Dedifferentiated amniotic fluid mesenchymal stem cell (primary cell): ENCODE results near the gene TMEM37.

Experiments
- DNase-seq: peaks from one replicate; pipeline ENCODE4 v3.0.0-alpha.2; 2016; ENCODE audit errors: extremely low spot score

TMEM37 gene

GRCh38 chr2:119419065-119419464 is 12.6 kb upstream of the TMEM37 start:
- no peak for DNase-seq

DNA sequence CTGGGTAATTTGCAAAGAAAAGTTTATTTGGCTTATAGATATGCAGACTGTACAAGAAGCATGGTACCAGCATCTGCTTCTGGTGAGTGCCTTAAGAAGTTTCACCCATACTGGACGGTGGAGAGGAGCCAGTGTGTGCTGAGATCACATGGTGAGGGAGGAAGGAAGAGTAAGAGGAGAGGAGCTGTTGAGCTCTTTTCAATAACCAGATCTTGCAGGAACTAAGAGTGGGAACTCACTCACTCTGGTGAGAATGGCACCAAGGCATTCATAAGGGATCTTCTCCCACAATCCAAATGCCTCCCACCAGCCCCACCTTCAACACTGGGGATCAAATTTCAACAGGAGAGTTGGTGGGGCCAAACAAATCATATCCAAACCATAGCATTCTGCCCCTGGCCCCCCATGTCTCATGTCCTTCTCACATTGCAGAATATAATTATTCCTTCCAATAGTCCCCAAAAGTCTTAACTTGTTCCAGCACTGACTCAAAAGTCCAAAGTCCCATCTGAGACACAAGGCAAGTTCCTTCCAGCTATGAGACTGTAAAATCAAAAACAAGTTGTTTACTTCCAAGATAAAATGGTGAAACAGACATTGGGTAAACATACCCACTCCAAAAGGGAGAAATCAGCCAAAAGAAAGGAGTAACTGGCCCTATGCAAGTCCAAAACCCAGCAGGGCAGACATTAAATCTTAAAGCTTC is 11.7 kb upstream of the TMEM37 start:
- DNase-seq: no peak

DNA sequence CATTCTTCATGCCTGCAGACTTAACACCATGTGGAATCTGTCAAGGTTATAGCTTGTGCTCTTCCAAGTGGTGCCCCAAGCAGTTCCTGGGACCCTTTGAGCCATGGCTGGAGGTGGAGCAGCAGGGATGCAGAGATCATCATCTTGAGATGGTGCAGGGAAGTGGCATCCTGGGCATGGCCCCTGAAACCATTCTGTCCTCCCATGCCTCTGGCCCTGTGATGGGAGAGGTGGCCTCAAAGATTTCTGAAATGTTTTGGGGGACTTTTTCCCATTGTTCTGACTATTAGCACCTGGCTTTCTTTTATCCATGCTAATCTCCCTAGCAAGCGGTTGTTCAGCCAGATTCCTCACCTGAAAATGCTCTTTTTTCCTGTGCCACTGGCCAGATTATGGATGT is 10.3 kb upstream of the TMEM37 start:
- DNase-seq: no peak

DNA sequence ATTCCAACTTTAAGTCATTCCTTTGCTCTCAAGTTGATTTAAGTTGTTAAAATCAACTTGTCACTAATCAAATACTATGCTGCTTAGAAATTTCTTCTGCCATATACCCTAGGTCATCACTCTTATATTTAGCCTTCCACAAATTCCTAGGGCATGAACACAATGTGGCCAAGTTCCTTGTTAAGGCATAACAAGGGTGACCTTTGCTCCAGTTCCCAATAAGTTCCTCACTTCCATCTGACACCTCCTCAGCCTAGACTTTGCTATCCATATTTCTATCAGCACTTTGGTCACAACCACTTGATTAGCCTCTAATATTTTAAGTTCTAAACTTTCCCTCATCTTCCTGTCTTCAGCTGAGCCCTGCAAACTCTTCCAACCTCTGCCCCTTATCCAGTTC is 9.9 kb upstream of the TMEM37 start:
- DNase-seq: no peak

DNA sequence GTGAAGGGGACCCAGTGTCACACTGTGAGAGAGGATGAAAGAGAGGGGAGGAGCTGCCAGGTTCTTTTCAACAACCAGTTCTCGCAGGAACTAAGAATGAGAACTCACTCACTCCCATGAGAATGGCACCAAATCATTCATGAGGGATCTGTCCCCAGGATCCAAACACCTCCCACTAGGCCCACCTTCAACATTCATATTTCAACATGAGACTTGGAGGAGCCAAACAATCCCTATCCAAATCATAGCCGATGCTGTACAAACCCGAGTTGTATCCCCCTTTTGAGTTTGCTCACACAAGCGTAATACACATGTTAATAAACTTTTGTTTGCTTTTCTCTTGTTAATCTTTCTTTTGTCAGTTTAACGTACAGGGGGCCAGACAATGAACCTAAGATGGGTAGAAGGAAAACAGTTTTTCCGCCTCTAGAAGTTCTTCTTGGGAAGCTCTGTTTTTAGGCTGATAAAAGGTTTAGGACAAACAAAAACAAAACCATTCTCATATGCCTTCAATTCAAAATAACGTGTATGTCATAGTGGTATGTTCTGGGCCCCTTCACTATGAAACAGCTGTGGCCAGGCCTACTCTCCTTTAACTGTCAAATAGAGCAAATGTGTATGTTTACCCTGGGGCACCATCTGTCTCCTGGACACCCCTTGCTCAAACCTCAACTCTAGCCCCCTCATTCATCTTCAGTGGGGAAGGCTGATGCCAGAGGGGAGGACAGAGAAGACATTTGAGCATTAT is 9.1 kb upstream of the TMEM37 start:
- DNase-seq: no peak

GRCh38 chr2:119423108-119423444 is 8.6 kb upstream of the TMEM37 start:
- DNase-seq: no peak

GRCh38 chr2:119423811-119424210 is 7.8 kb upstream of the TMEM37 start:
- no peak for DNase-seq

DNA sequence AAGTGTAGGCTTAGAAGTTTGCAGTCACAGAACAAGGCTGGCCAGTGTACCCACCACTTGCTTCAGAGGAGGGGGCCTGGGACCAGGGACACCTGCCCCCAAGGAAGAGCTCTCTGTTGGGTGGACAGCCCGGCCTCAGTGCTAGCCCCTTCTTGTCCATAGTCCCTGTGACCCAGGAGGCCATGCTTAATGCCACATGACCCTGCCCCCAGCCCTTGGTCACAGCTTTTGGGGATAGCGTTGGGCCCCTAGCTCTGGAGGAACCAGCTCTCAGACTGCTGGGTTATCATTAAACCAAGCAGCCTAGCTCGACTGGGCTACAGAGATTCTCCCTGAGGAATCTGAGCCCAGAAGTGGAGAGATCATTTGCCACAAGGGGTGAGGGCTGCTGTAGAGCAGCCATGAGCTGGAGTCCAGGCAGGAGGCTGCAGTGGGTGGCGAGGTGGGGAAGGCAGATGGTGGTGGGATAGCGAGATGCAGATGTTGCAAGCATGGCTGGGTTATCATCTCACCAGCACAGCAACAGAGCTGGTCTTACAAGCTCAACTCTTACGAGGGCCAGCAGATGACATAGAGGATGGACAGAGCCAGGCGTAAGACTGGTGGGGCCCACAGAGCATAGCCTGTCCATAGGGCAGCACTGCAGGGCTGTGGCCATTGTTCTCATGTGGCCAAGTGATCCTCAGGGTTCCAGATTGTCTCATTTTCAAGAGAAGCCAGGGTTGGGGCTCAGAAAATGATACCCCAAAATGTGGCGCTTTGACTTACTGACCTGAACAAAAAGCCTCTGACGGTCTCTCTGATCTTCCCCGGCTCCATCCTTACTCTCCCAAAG is 7.2 kb upstream of the TMEM37 start:
- no peak for DNase-seq

- no peak for DNase-seq
These were observed 6.6 kb upstream of the TMEM37 start for GRCh38 chr2:119425119-119425405.

- no peak for DNase-seq
These were observed 5.8 kb upstream of the TMEM37 start for GRCh38 chr2:119425620-119426395.

DNA sequence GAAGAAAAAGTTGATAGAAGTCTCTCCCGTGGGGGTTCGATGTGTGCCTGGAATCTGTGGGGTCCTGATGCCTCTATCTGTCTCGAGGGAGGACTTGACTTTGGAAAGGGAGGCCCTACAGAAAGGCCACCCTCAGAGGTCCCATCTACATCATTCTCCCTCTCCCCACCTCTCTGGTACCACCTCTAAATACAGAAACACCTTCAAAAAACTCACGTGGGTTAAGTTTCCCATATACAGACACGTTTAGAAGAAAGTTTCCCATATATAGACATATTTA is 5.3 kb upstream of the TMEM37 start:
- DNase-seq: no peak

DNA sequence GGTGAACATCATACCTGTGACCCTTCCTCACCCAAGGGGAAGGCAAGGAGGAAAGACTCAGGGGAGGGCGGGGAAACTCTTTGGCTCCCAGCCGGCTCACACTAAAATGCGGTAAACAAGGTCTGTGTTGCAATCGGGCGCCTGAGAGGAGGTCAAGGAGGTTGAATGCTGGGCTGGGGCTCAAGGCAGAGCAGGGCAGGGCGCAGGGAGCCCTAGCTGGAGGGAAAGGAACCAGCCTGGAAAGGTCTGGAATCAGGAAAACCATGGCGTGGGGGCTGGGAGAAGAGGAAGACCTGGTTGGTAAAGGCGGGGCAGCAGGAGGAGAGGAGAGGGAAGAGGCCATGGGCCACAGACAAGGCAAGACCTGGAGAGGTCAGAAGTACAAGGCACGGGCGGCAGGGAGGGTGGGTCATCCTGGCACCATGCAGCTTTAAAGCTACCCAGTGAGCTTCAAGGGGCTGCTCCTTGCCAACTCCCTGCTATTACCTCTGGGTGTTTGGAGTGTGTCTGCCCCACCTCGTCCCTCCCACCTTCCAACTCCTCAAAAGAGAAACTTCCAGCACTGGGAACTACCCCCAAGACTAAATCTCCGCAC is 4.8 kb upstream of the TMEM37 start:
- DNase-seq: no peak

DNA sequence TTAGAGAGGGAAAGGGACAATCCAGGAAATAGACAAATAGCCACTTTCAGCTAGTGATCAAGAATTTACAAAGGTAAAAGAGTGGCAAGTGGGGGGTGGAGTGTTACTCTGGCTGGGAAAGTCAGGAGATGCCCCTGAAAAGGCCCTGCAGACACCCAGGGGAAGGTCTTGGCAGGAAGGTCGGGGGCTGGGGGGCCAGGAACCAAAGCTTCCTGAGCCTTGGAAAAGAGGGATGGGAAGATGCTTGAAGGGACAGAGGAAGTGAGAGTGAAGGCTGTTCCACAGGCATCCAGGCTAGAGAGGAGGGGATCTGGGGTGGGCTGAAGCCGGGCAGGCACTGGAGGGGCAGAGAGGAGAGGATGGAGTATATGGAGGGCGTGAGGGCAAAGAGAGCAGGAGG is 3.9 kb upstream of the TMEM37 start:
- DNase-seq: no peak

GRCh38 chr2:119428488-119429224 is 3.0 kb upstream of the TMEM37 start:
- no peak for DNase-seq

- no peak for DNase-seq
These were observed 2.3 kb upstream of the TMEM37 start for GRCh38 chr2:119429225-119429981.

GRCh38 chr2:119430023-119430498 is 1.6 kb upstream of the TMEM37 start:
- no peak for DNase-seq

DNA sequence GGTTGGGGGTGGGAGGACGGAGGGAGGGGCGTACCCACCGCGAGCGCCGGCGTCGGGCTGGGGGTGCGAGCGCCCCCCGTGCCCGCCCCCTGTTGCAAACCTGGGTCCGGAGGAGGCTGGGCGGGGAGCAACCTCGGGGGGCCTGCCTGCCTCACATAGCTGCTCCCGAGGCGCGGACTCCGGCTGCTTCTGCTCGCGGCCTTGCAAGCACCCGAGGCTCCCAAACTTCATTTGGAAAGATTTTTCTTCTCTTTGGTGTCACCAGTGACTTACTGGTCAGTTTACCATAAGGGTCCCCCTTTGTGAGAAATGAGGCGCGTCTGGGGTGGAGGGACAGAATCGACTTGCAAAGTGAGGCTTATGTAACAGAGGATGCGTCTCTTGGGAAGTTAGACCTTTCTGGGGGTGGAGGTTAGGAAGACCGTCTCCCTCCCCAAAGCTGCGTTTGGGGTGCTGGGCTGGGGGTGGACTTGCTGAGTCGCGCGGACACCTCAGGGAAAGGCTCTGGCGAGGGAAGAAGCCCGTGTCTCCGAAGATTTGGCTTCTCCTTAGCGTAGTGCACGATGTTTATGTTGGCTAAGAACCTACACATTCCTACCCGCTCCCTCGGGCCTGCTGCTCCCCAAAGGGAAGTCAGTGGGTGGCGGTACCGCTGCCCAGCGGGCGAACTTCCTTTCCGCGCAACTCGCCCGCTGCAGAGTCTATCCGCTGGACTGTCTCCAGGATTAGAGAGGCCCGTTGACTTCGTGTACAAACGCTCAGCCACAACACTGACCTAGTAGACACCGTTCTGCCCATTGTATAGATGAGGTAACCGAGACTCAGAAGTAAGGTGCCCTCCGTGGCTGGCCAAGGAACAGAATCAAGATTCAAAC is 559 bp downstream of the TMEM37 start:
- no peak for DNase-seq

GRCh38 chr2:119432851-119433522 is 1.3 kb downstream of the TMEM37 start:
- DNase-seq: no peak
